ENCODE measurements around the gene RMRP. TPM values are rescaled to one million over a fixed set of nuclear protein-coding genes. Genes with fewer than 3 reads are reported as not detected.
A peak's percentile ranks its signal among the peaks of the same experiment; 100 is the strongest.
"Not testable (repeated sequence)": the region's sequence is repeated elsewhere in the genome, so short reads cannot be mapped to it uniquely, and the experiment has no call there.

The RMRP gene
- total RNA-seq, 2 donors from 2014 or later = 3,566 to 7,483 TPM

DNA sequence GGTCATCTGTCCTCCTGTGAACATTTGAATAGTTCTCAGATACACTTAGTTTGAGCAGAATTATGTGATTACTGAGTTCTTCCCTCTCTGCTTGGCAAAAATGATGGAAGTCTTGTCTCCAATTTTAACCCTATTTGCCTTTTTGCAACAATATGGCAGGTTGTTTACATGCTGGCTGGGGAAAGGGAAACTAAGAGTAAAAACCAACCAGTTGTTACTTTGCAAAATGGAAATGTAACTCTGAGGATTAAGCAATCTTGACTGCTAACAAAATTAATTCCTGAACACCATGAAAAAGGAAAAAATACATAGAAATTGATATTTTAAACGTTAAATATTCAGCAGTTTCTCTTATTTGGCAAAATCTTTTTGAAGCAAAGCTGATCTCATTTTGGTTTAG, 18.2 kb downstream of the RMRP start:
- peak in 1 of 2 donors; percentile 11 for ATAC-seq
- DNase-seq (ENCODE audit: low spot score in 2 of 2) = no peak
- peaks cover 4 to 16% of the 10 kb centered on the region in 2 donors for H3K9me3 Mint-ChIP-seq
- peaks cover 0 to 43% of the 10 kb centered on the region in 2 donors for H3K36me3 Mint-ChIP-seq
- H3K27ac Mint-ChIP-seq = peak overlapping the region; percentile 83 to 85

DNA sequence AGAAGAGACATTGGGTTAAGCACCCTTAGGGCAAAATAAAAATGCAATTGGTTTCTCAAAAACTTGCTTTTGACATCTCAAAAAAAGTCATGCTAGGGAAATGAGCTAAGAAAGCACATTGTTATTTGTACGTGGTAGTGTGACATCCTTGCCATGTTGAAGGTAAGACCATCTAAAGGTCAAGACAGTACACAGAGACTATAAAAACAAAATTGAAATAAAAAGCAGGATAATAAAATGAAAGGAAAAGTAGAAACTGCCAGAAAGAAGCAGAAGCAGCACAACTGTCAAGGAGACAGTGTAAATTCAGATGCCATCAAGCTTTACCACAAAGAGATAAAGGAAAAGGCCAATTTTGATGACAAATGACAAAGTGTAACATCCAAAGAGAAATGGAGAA, 18.6 kb downstream of the RMRP start:
- Mint-ChIP-seq H3K36me3 (peaks cover 0 to 39% of the 10 kb centered on the region in 2 donors), H3K27ac (peak overlapping the region; percentile 83 to 85), H3K9me3 (peaks cover 4 to 16% of the 10 kb centered on the region in 2 donors)
- DNase-seq (ENCODE audit: low spot score in 2 of 2) = not testable (repeated sequence)
- peak in 1 of 2 donors; percentile 79 for ATAC-seq

GRCh38 chr9:35638751-35639150, 19.1 kb downstream of the RMRP start:
- Mint-ChIP-seq H3K36me3 (peaks cover 0 to 39% of the 10 kb centered on the region in 2 donors), H3K27ac (peak overlapping the region; percentile 32 to 85), H3K9me3 (peaks cover 4 to 16% of the 10 kb centered on the region in 2 donors)
- peak in 1 of 2 donors; percentile 47 for ATAC-seq
- not testable (repeated sequence) for DNase-seq (ENCODE audit: low spot score in 2 of 2)

DNA sequence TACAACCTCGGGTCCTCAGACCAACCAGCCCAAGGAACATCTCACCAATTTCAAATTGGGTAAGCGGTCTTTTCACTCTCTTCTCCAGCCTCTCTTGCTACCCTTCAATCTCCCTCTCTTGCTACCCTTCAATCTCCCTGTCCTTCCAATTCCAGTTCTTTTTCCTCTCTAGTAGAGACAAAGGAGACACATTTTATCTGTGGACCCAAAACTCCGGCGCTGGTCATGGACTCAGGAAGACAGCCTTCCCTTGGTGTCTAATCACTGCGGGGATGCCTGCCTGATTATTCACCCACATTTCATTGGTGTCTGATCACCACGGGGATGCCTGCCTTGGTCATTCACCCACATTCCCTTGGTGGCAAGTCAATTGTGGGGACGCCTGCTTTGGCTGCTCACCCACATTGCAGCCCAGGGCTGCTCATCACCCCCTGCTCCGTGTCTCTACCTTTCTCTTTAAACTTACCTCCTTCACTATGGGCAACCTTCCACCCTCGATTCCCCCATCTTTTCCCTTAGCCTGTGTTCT, 20.3 kb downstream of the RMRP start:
- not testable (repeated sequence) for ATAC-seq; DNase-seq (ENCODE audit: low spot score in 2 of 2)
- H3K36me3 Mint-ChIP-seq = peaks cover 0 to 32% of the 10 kb centered on the region in 2 donors
- H3K27ac Mint-ChIP-seq = peak overlapping the region in 1 of 2 donors; percentile 26
- peaks cover 4 to 16% of the 10 kb centered on the region in 2 donors for H3K9me3 Mint-ChIP-seq

DNA sequence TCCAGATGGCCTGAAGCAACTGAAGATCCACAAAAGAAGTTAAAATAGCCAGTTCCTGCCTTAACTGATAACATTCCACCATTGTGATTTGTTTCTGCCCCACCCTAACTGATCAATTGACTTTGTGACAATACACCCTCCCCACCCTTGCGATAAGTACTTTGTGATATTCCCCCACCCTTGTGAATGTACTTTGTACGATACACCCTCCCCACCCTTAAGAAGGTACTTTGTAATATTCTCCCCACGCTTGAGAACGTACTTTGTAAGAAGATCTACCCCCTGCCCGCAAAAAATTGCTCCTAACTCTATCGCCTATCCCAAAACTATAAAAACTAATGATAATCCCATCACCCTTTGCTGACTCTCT, 21.0 kb downstream of the RMRP start:
- not testable (repeated sequence) for H3K27ac Mint-ChIP-seq; ATAC-seq; DNase-seq (ENCODE audit: low spot score in 2 of 2)
- H3K36me3 Mint-ChIP-seq = peaks cover 0 to 32% of the 10 kb centered on the region in 2 donors
- H3K9me3 Mint-ChIP-seq = peaks cover 4 to 16% of the 10 kb centered on the region in 2 donors

DNA sequence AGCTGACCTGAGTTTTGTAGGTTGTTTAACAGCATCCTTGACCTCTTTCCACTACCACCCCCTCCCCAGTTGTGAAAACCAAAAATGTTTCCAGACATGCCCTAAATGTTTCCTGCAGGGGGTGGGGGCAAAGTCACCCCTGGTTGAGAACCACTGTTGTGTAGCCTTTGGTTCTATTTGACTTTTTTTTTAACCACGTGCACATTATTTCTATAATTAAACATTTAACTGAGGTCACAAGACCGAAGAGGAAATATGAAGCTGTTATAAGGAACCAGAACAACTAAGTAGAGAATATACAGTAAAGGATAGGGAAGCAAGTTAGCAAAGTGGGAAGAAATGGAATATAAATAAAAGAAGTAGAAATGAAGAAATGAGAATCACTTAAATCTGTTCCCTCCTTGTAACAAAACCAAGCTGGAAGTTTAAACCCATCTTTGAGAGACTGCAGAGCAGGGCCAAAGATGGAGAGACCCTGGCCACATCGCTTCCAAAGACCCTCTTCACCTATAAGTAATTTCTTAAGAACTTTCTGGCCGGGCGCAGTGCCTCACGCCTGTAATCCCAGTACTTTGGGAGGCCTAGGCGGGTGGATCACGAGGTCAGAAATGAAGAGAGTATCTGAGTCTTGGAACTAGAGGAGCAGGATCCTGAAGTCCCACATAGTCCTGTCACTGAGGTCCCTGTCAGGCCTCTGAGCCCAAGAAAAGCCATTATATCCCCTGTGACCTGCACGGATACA, 21.5 kb downstream of the RMRP start:
- peaks cover 0 to 27% of the 10 kb centered on the region in 2 donors for H3K36me3 Mint-ChIP-seq
- no peak for DNase-seq (ENCODE audit: low spot score in 2 of 2)
- no peak overlapping the region for H3K27ac Mint-ChIP-seq
- ATAC-seq = no peak
- H3K9me3 Mint-ChIP-seq = peaks cover 4 to 16% of the 10 kb centered on the region in 2 donors

DNA sequence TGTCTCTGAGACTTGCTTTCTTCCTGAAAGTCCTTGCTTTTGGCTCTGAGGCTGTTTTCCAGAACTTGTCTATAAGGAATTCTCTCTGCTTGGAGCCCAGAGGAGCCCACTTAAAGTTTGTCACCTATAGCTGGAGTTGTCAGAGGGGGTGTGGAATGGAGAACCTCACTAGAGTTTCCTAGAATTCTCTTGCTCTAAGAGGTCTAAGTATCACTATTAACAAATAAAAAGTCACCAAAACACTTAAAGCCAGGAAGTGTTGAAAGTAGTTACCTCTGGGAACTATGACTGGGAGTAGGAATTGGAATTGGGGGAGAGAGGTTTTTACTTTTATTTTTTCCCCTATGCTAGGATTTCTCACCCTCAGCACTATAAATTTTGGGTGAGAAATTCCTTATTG, 22.1 kb downstream of the RMRP start:
- peaks cover 0 to 21% of the 10 kb centered on the region in 2 donors for H3K36me3 Mint-ChIP-seq
- H3K9me3 Mint-ChIP-seq = peaks cover 4 to 16% of the 10 kb centered on the region in 2 donors
- ATAC-seq (no peak), DNase-seq (ENCODE audit: low spot score in 2 of 2) (no peak)
- peak overlapping the region in 1 of 2 donors; percentile 9 for H3K27ac Mint-ChIP-seq

DNA sequence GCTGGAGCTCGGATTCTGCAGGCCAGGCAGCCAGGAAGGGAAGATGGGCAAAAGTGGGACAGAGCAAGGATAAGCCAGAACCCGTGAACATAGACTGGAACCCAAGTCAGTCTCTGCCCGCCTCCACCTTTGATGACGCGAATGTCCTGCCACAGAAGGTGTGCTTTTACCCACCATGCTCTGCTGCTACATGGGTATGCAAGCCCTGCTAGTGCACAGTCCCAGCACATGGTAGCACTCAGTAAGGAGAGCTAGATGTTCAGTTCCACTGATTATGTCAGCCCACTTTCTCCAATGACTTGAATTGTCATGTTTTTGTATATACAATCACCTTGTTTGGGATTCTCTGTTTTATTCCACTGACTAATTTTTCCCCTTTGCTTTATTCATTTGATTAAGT, 28.2 kb downstream of the RMRP start:
- H3K9me3 Mint-ChIP-seq = no peaks in the 10 kb centered on the region
- H3K36me3 Mint-ChIP-seq = no peaks in the 10 kb centered on the region
- DNase-seq (ENCODE audit: low spot score in 2 of 2) (no peak), ATAC-seq (no peak)
- H3K27ac Mint-ChIP-seq = no peak overlapping the region

GRCh38 chr9:35628389-35628991, 29.3 kb downstream of the RMRP start:
- ATAC-seq (no peak), DNase-seq (ENCODE audit: low spot score in 2 of 2) (no peak)
- Mint-ChIP-seq H3K9me3 (no peaks in the 10 kb centered on the region), H3K36me3 (no peaks in the 10 kb centered on the region), H3K27ac (no peak overlapping the region)

GRCh38 chr9:35627575-35627974, 30.2 kb downstream of the RMRP start:
- DNase-seq (ENCODE audit: low spot score in 2 of 2) (no peak), ATAC-seq (no peak)
- Mint-ChIP-seq H3K9me3 (no peaks in the 10 kb centered on the region), H3K27ac (no peak overlapping the region), H3K36me3 (no peaks in the 10 kb centered on the region)

- H3K27ac Mint-ChIP-seq = peak overlapping the region; percentile 14 to 86
- no peaks in the 10 kb centered on the region for H3K36me3 Mint-ChIP-seq
- peak; percentile 69 to 71 for ATAC-seq
- DNase-seq (ENCODE audit: low spot score in 2 of 2) = no peak
- no peaks in the 10 kb centered on the region for H3K9me3 Mint-ChIP-seq
These were observed 38.0 kb downstream of the RMRP start for GRCh38 chr9:35619800-35620158.

GRCh38 chr9:35618854-35619799, 38.7 kb downstream of the RMRP start:
- peak; percentile 65 to 77 for ATAC-seq
- Mint-ChIP-seq H3K36me3 (no peaks in the 10 kb centered on the region), H3K27ac (peak overlapping the region; percentile 65 to 86), H3K9me3 (no peaks in the 10 kb centered on the region)
- peak in 1 of 2 donors; percentile 72 for DNase-seq (ENCODE audit: low spot score in 2 of 2)

DNA sequence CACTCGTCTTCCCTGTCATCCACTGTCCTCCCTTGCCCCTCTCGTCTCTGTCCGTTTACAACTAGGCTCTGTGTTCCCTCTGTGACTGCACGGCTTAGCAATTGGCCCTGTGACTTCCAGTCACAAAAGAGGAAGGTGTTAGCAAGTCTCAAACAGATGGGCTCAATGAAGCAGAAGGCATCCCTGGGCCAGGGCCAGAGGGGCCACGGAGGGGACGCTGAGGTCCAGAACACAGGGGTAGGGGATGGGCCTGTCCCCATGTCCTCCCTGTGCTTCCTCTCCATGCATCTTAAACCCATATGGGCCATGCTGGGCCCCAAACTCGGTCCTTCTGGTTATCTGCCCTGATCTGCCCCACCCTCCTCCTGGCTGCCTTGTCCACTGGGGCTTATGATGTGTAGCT, 39.5 kb downstream of the RMRP start, which contains the start of gene CD72:
TSS of gene CD72 (minus strand) at position 89 of the 403 bp plus-strand sequence. CDS start 110 bp downstream, outside the sequence.
- H3K36me3 Mint-ChIP-seq = no peaks in the 10 kb centered on the region
- no peaks in the 10 kb centered on the region for H3K9me3 Mint-ChIP-seq
- H3K27ac Mint-ChIP-seq = peak within 1 kb of the TSS; percentile 86 to 88
- DNase-seq (ENCODE audit: low spot score in 2 of 2) = no peak
- ATAC-seq = no peak

GRCh38 chr9:35617548-35617947, 40.3 kb downstream of the RMRP start:
- H3K9me3 Mint-ChIP-seq = no peaks in the 10 kb centered on the region

GRCh38 chr9:35616681-35617459, 40.9 kb downstream of the RMRP start:
- Mint-ChIP-seq H3K9me3 (no peaks in the 10 kb centered on the region), H3K36me3 (no peaks in the 10 kb centered on the region)
- peak; percentile 76 for ATAC-seq

More at GRCh38 chr9:35617548-35617947, 40.3 kb downstream of the RMRP start:
- DNase-seq (ENCODE audit: low spot score in 2 of 2) = no peak
- H3K36me3 Mint-ChIP-seq = no peaks in the 10 kb centered on the region
- no peak for ATAC-seq
- H3K27ac Mint-ChIP-seq = peak overlapping the region; percentile 86 to 88

More at GRCh38 chr9:35616681-35617459, 40.9 kb downstream of the RMRP start:
- DNase-seq (ENCODE audit: low spot score in 2 of 2) = peak; percentile 64 to 82
- H3K27ac Mint-ChIP-seq = peak overlapping the region; percentile 86 to 88
